Epithelial cell of prostate (primary cell): ENCODE measurements around the gene HSD17B14.

Experiments used
- DNase-seq: peaks from one replicate; pipeline ENCODE4 v3.0.0-alpha.2; 2011; ENCODE audit warnings: low read depth, low spot score
- H3K27ac ChIP-seq: fragments of 450-650 bp; 2 replicates; pipeline ENCODE4 v1.5.1; 2017; ENCODE audit warnings: mild to moderate bottlenecking

The HSD17B14 gene

DNA sequence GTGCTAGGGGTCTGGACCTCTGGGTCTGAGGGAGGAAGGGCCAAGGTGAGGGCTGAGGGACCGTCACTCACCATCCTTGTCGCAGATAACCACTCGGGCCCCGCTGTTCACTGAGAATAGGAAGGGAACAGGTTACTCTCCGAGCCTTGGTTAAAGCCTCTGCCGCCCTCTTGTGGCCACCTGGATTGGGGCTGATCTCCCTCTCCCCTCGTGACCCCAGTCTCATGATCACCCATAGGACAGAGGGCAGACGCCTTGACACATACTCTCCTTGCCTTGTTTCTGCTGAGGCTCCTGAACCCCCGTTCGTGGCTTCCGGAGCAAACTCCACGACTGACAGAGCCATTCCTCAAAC is 580 bp downstream of the HSD17B14 start:
- no peak for DNase-seq
- H3K27ac ChIP-seq, result peak overlapping the region; percentile 20

DNA sequence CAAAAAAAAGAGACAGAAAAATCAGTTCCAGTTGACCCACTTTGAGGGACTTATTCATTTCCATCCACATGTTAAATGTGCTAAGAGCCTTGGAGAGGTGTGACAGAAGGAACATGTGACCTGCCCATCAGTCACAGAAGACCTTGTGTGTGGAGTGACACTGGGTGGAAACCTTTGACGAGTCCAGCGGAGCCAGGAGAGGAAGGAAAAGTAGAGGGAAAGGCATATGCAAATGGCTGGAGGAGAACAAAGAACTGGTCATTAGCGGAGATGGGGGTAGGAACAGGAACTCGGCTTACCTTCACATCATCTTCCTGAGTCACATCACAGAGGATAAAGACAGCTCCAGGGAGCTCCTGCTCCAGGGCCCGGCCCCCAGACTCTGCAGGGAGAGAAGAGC is 2.3 kb downstream of the HSD17B14 start:
- DNase-seq, result no peak
- H3K27ac ChIP-seq, result no peak overlapping the region

DNA sequence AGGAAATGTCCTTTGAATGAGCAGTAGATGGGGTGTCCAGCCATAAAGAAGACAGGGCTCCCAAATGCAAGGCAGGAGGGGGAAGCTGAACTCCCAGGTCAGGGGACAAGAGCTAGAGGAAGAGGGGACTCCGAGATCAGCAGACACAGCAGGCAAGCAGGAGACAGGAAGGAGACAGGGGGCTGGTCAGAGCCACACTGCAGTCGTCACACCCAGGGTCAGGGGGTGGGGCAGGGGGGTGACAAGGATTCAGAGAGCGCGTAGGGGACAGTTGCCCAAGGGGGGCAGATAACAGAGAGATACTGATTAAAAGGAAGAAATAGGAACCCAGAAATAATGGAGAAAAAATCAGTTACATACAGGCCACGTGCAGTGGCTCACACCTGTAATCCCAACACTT is 3.2 kb downstream of the HSD17B14 start:
- H3K27ac ChIP-seq, result no peak overlapping the region
- no peak for DNase-seq

- no peak overlapping the region for H3K27ac ChIP-seq
- DNase-seq, result no peak
Observed at GRCh38 chr19:48830965-48831364, 5.3 kb downstream of the HSD17B14 start.

- no peak for DNase-seq
- H3K27ac ChIP-seq, result no peak overlapping the region
Observed at GRCh38 chr19:48830088-48830487, 6.2 kb downstream of the HSD17B14 start.

DNA sequence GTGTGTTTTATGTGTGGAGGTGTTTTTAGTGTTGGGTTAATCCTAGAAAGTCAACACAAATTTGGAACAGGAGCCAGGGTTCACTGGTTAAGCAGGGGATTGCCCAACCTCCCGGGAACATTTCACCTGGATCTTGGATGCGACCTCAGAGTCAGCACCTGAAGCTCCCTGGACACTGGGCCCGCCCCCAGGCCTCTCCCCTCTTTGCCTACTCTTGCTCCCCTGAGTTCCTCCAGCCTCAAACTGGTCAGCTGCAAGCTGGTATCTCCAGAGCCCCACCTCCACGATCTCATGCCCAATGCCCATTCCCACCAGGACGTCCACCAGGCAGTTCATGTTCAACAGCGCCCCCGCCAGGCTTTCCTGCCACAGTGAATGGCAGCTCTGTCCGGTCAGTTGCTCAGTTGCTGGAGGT is 9.7 kb downstream of the HSD17B14 start:
- no peak overlapping the region for H3K27ac ChIP-seq
- no peak for DNase-seq

DNA sequence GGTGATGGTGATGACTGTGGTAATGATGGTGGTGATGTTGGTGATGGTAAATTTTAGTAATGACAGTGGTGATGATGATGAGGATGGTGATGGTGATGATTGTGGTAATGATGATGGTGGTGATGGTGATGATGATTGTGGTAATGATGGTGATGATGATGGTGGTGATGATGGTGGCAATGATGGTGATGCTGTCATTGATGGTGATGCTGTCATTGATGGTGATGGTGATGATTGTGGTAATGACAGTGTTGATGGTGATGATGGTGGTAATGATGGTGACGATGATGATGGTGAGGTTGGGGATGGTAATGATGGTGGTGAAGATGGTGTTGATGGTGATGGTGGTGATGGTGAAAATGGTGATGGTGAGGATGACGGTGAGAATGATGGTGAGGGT is 13.8 kb downstream of the HSD17B14 start:
- no peak for DNase-seq
- H3K27ac ChIP-seq, result no peak overlapping the region

DNA sequence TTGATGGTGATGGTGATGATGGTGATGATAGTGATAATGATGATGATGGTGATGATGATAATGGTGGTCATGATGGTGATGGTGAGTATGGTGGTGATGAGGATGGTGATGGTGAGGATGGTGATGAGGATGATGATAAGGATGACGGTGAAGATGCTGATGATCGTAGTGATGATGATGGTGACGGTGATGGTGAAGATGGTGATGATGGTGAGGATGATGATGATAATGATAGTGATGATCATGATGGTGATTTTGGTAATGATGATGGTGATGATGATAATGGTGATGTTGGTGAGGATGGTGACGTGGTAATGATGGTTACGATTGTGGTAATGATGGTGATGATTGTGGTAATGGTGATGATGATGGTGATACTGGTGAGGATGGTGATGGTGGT is 14.7 kb downstream of the HSD17B14 start:
- no peak for DNase-seq

GRCh38 chr19:48819366-48819816 is 16.9 kb downstream of the HSD17B14 start:
- DNase-seq, result peak; percentile 73
- peak overlapping the region; percentile 53 for H3K27ac ChIP-seq

More for the DNA sequence above, 14.7 kb downstream of the HSD17B14 start:
- no peak overlapping the region for H3K27ac ChIP-seq

GRCh38 chr19:48818234-48818820 is 18.0 kb downstream of the HSD17B14 start:
- DNase-seq, result no peak
- H3K27ac ChIP-seq, result no peak overlapping the region

- H3K27ac ChIP-seq, result no peak overlapping the region
- no peak for DNase-seq
Observed at GRCh38 chr19:48817585-48818124, 18.6 kb downstream of the HSD17B14 start.

DNA sequence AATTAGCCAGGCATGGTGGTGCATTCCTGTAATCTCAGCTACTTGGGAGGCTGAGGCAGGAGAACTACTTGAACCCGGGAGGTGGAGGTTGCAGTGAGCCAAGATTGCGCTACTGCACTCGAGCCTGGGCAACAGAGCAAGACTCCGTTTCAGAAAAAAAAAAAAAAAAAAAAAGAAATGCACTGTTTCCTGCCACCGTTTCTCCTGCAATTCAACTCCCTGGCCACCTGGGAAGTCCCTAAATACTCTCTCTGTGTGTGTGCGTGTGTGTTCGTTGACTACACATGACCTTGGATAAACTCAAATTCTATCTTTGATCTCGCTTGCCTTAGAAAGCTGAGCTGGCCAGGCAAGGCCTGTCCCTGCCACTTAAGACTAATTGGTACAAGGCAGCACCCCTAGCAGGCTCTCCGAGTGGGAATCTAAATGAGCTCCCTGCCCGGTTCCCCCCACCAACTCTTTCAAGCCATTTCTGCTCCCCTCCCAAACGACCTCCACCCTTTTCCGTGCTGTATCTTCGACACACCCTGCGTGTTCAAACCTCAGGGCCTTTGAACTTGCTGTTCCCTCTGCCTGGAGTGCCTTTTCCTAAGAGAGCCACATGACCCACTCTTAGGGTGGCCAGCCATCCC is 20.3 kb downstream of the HSD17B14 start:
- H3K27ac ChIP-seq, result no peak overlapping the region
- no peak for DNase-seq

DNA sequence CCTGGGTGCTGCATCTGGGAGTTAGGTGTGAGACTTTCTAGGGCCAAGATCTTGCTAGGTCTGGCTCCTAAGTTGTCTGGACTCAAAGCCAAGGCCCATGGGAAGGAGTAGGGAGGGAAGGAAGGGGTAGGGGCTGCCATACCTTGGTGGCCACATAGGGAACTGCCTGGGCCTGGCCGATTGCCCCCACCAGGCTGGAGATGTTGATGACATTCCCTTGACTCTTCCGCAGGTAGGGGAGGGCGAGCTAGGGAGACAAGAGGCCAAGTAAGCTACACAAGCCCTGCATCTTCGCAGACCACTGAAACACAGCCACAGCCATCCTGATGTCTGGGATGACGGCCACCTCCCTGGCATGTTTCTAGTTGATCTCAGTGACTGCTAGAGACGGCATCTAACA is 21.4 kb downstream of the HSD17B14 start:
- DNase-seq, result no peak
- H3K27ac ChIP-seq, result no peak overlapping the region

- no peak overlapping the region for H3K27ac ChIP-seq
- no peak for DNase-seq
Observed at GRCh38 chr19:48813123-48813913, 23.0 kb downstream of the HSD17B14 start.

GRCh38 chr19:48812094-48812929 is 24.0 kb downstream of the HSD17B14 start:
- no peak overlapping the region for H3K27ac ChIP-seq
- DNase-seq, result no peak

- DNase-seq, result no peak
- no peak overlapping the region for H3K27ac ChIP-seq
Observed at GRCh38 chr19:48810151-48810550, 26.1 kb downstream of the HSD17B14 start.

DNA sequence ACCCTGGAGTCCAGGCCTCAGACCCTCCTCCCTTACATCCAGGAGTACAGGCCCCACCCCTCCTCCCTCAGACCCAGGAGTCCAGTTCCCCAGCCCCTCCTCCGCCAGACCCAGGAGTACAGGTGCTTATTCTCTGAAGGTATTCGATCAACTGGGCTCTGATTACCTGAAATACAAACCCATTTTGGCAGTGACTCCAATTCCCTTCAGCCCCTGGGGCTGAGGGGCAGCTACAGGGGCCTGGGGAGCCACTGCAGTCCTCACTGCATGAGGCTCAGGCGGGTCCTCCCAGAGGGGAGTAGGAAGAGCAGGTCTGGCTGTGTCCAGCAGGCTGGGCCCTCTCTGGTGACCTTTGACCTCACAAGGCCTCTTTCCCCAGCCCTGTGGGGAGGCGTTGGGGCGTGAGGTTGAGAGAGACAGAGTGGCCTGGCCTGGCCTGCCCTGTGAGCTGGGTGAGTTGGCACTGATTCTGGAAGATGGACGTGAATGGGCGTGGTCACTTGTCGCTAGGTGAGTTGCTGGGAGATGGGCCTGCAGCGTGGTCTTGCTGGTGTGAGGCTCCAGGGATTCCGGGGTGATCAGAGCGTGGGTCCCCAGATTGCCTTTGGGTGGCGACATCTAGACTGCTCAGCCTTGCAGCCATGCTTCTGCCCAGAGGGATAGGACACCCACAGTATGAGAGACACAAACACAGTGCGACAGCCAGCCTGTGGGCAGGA is 28.5 kb downstream of the HSD17B14 start:
- no peak overlapping the region for H3K27ac ChIP-seq
- no peak for DNase-seq

DNA sequence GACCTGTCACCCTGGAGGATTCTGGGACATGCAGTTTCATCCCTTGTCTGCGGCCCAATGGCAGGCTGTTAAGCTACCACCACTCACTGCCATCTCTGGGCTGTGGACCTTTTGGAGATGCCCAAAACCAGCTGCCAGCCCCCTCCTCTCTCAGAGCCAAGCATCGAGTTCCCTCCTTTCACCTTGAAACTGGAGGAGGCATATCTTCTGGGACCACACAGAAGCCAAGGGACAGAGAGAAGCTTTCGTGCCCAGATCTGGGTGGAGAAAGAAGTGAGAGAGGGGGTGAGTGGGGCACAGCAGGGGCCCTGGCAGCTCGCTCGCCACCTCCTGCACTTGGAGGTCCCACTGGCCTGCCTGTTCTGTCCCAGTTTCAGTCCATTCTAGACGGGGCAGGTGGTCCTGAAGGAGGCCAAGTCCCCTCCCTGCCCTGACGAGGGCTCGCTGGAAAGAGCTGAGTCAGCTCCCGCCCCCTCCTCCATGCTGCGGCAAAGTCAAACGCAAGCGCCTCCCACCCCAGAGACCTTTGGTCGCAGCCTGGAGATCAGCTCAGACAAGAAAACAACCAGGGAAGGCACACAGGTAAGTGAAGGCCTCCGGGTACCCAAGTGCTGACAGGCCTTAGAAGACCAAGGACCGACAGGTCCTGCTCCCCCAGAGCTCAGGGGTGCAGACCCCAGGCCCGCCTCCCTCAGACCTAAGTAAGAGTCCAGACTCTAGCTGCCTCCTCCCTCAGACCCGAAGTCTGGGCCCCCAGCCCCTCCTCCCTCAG is 29.3 kb downstream of the HSD17B14 start:
- DNase-seq, result no peak
- no peak overlapping the region for H3K27ac ChIP-seq

DNA sequence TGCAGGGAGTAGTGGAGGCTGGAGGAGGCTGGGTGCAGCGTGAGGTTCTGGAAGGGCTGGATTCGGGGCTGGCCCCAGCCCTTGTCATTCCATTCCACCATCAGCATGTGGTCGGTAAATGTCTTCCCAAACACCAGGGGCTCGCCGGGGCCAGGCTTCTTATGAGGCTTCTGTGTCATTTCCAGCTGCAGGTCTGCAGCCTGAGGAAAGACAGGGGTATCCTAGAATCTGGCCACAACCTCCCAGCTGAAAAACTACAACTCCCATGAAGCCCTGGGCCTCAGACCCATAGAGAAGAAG is 29.8 kb downstream of the HSD17B14 start:
- no peak for DNase-seq
- H3K27ac ChIP-seq, result no peak overlapping the region
